ENCODE data around the gene GPR149.
"Not testable (repeated sequence)": the region's sequence is repeated elsewhere in the genome, so short reads cannot be mapped to it uniquely, and the experiment has no call there.

The GPR149 gene

GRCh38 chr3:154430014-154430413 is at the start of gene GPR149:
GPR149 (minus strand) TSS chr3:154430190; CDS start chr3:154429615, 575 bp downstream.
- DNase-seq = no peak

GRCh38 chr3:154473769-154474168 is 43.8 kb upstream of the GPR149 start:
- DNase-seq = no peak

- no peak for DNase-seq
Measured at GRCh38 chr3:154469585-154469984, 39.6 kb upstream of the GPR149 start.

GRCh38 chr3:154464440-154465190 is 34.6 kb upstream of the GPR149 start:
- no peak for DNase-seq

GRCh38 chr3:154458560-154458959 is 28.6 kb upstream of the GPR149 start:
- DNase-seq = no peak

GRCh38 chr3:154439081-154439480 is 9.1 kb upstream of the GPR149 start:
- not testable (repeated sequence) for DNase-seq

GRCh38 chr3:154431043-154431442 is 1.1 kb upstream of the GPR149 start:
- DNase-seq = no peak

- no peak for DNase-seq
Measured at GRCh38 chr3:154428286-154429206, 1.4 kb downstream of the GPR149 start.

GRCh38 chr3:154427685-154428285 is 2.2 kb downstream of the GPR149 start:
- DNase-seq = no peak

GRCh38 chr3:154422694-154423093 is 7.3 kb downstream of the GPR149 start:
- no peak for DNase-seq

- no peak for DNase-seq
Measured at GRCh38 chr3:154421083-154421482, 8.9 kb downstream of the GPR149 start.

GRCh38 chr3:154398084-154398967 is 31.7 kb downstream of the GPR149 start:
- DNase-seq = no peak

- no peak for DNase-seq
Measured at GRCh38 chr3:154389861-154390260, 40.1 kb downstream of the GPR149 start.

GRCh38 chr3:154384479-154384878 is 45.5 kb downstream of the GPR149 start:
- no peak for DNase-seq

GRCh38 chr3:154378311-154378710 is 51.7 kb downstream of the GPR149 start:
- DNase-seq = no peak

- DNase-seq = no peak
Measured at GRCh38 chr3:154367221-154367620, 62.8 kb downstream of the GPR149 start.

- DNase-seq = no peak
Measured at GRCh38 chr3:154364849-154365248, 65.1 kb downstream of the GPR149 start.

GRCh38 chr3:154361099-154361498 is 68.9 kb downstream of the GPR149 start:
- DNase-seq = no peak

- no peak for DNase-seq
Measured at GRCh38 chr3:154356009-154356408, 74.0 kb downstream of the GPR149 start.

GRCh38 chr3:154349223-154349622 is 80.8 kb downstream of the GPR149 start:
- DNase-seq = no peak

GRCh38 chr3:154345422-154346122 is 84.4 kb downstream of the GPR149 start:
- DNase-seq = no peak

- no peak for DNase-seq
Measured at GRCh38 chr3:154338570-154338969, 91.4 kb downstream of the GPR149 start.

Measured in left hindlimb (tissue), 1 donor.